Measurements from ENCODE around the gene BRD4. TPM values are rescaled to one million over a fixed set of nuclear protein-coding genes. Genes with fewer than 3 reads are reported as not detected.

The BRD4 gene
- total and polyA plus RNA-seq, 5 donors from 2014 or later: 6.6 to 168 (median 9.4) TPM

DNA sequence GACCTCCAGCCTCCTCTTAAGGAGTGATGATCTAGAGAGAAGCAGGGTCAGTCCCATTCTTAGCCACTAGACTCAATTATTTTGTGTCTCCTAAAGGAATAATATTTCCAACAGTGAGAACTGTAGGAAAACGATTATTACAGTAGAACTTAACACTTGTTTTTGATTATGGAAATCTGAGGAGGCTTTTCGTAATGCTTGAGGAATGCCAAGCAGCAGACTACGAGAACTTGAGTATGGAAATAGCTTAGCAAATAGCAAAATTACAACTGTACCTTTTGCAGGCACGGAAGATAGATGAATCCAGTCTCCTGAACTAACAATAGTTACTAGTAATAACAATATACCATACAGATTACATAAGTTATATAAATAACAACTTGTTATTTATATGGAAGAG is 12.2 kb downstream of the BRD4 start:
- Mint-ChIP-seq H3K4me1 (peaks cover 49 to 94% (median 77%) of the 10 kb centered on the region in 4 donors), H3K27me3 (peaks cover 4% of the 10 kb centered on the region), H3K9me3 (no peaks in the 10 kb centered on the region), H3K4me3 (peak overlapping the region in 3 of 4 donors; percentile 44 to 68 (median 53)), H3K27ac (peak overlapping the region in 1 of 3 donors; percentile 66), H3K36me3 (peaks cover 11% of the 10 kb centered on the region)
- no peaks in the 10 kb centered on the region for H3K27me3 ChIP-seq (ENCODE audit: control insufficient read depth, insufficient read depth, low read length)
- ATAC-seq (ENCODE audit: low read depth in 2 of 2): no peak
- peak overlapping the region; percentile 37 for H3K27ac ChIP-seq (ENCODE audit: insufficient read depth, low read length, poor library complexity, severe bottlenecking)
- H3K36me3 ChIP-seq (ENCODE audit: control insufficient read depth, insufficient read depth, low read length): no peaks in the 10 kb centered on the region
- H3K4me1 ChIP-seq (ENCODE audit: control insufficient read depth, insufficient read depth, low read length, poor library complexity, severe bottlenecking): peaks cover 83% of the 10 kb centered on the region
- no peaks in the 10 kb centered on the region for H3K9me3 ChIP-seq (ENCODE audit: control insufficient read depth in 2 of 2, low read length in 2 of 2)
- peak overlapping the region; percentile 37 for H3K4me3 ChIP-seq (ENCODE audit: low read depth, low read length)
- no peak for DNase-seq

DNA sequence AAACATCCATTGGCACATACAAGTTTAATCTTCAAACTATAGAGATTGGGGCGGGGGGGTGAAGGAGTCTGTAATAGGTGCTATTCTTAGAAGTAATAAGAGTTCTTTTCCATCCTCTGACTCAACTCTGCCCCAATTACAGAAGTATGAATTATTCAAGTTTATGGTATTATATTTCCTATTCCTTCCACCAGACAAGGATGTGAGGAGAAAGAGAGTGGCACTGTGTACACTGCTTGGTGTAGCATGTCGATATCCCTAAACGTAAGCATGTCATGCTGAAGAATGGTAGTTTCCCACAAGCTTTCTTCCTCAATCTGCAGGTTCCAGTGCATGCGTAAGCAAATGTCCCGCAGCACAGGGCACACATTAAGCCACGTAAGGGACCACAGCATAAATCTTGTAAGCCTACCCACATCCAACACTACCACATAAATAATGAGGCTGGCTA is 14.1 kb downstream of the BRD4 start:
- DNase-seq (no peak), ATAC-seq (ENCODE audit: low read depth in 2 of 2) (peak; percentile 32 to 54)
- H3K27me3 ChIP-seq (ENCODE audit: control insufficient read depth, insufficient read depth, low read length): no peaks in the 10 kb centered on the region
- H3K9me3 ChIP-seq (ENCODE audit: control insufficient read depth in 2 of 2, low read length in 2 of 2): no peaks in the 10 kb centered on the region
- Mint-ChIP-seq H3K9me3 (no peaks in the 10 kb centered on the region), H3K27ac (peak overlapping the region; percentile 47 to 88 (median 57)), H3K4me1 (peaks cover 44 to 94% (median 74%) of the 10 kb centered on the region in 4 donors), H3K4me3 (peak overlapping the region; percentile 61 to 76 (median 73)), H3K36me3 (peaks cover 14% of the 10 kb centered on the region), H3K27me3 (peaks cover 4% of the 10 kb centered on the region)
- peak overlapping the region; percentile 41 for H3K4me3 ChIP-seq (ENCODE audit: low read depth, low read length)
- H3K4me1 ChIP-seq (ENCODE audit: control insufficient read depth, insufficient read depth, low read length, poor library complexity, severe bottlenecking): peaks cover 82% of the 10 kb centered on the region
- peak overlapping the region; percentile 37 for H3K27ac ChIP-seq (ENCODE audit: insufficient read depth, low read length, poor library complexity, severe bottlenecking)
- no peaks in the 10 kb centered on the region for H3K36me3 ChIP-seq (ENCODE audit: control insufficient read depth, insufficient read depth, low read length)

GRCh38 chr19:15317392-15318071 is 14.8 kb downstream of the BRD4 start:
- Mint-ChIP-seq H3K4me3 (peak overlapping the region; percentile 61 to 76 (median 73)), H3K27ac (peak overlapping the region; percentile 47 to 91 (median 57)), H3K4me1 (peaks cover 42 to 96% (median 74%) of the 10 kb centered on the region in 4 donors), H3K36me3 (peaks cover 12% of the 10 kb centered on the region), H3K27me3 (peaks cover 4% of the 10 kb centered on the region), H3K9me3 (no peaks in the 10 kb centered on the region)
- DNase-seq (no peak), ATAC-seq (ENCODE audit: low read depth in 2 of 2) (no peak)
- H3K27ac ChIP-seq (ENCODE audit: insufficient read depth, low read length, poor library complexity, severe bottlenecking): peak overlapping the region; percentile 37
- H3K27me3 ChIP-seq (ENCODE audit: control insufficient read depth, insufficient read depth, low read length): no peaks in the 10 kb centered on the region
- H3K9me3 ChIP-seq (ENCODE audit: control insufficient read depth in 2 of 2, low read length in 2 of 2): no peaks in the 10 kb centered on the region
- peak overlapping the region; percentile 49 for H3K4me3 ChIP-seq (ENCODE audit: low read depth, low read length)
- no peaks in the 10 kb centered on the region for H3K36me3 ChIP-seq (ENCODE audit: control insufficient read depth, insufficient read depth, low read length)
- H3K4me1 ChIP-seq (ENCODE audit: control insufficient read depth, insufficient read depth, low read length, poor library complexity, severe bottlenecking): peaks cover 84% of the 10 kb centered on the region

DNA sequence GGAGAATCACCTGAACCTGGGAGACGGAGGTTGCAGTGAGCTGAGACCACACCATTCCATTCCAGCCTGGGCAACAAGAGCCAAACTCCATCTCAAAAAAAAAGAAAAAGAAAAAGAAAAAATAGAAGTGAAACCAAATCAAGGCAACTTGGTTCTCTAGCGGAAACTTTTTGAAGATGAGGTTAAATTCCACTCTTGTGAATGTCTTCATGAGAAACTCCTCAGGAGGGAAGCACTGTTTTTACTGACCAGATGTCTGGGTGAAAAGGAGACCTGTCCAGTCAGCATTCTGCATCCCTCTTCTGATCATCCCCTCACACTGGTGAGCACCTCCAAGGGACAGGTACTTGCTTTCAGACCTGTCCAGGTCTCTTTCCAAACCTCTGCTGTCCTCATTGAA is 15.8 kb downstream of the BRD4 start:
- Mint-ChIP-seq H3K4me1 (peaks cover 35 to 98% (median 75%) of the 10 kb centered on the region in 4 donors), H3K27ac (peak overlapping the region; percentile 52 to 91 (median 74)), H3K4me3 (peak overlapping the region; percentile 21 to 76 (median 73)), H3K27me3 (peaks cover 4% of the 10 kb centered on the region), H3K9me3 (no peaks in the 10 kb centered on the region), H3K36me3 (peaks cover 6% of the 10 kb centered on the region)
- no peaks in the 10 kb centered on the region for H3K27me3 ChIP-seq (ENCODE audit: control insufficient read depth, insufficient read depth, low read length)
- peak overlapping the region; percentile 49 for H3K4me3 ChIP-seq (ENCODE audit: low read depth, low read length)
- H3K9me3 ChIP-seq (ENCODE audit: control insufficient read depth in 2 of 2, low read length in 2 of 2): no peaks in the 10 kb centered on the region
- H3K36me3 ChIP-seq (ENCODE audit: control insufficient read depth, insufficient read depth, low read length): no peaks in the 10 kb centered on the region
- ATAC-seq (ENCODE audit: low read depth in 2 of 2): no peak
- peaks cover 85% of the 10 kb centered on the region for H3K4me1 ChIP-seq (ENCODE audit: control insufficient read depth, insufficient read depth, low read length, poor library complexity, severe bottlenecking)
- peak overlapping the region; percentile 26 for H3K27ac ChIP-seq (ENCODE audit: insufficient read depth, low read length, poor library complexity, severe bottlenecking)
- no peak for DNase-seq

- H3K27ac ChIP-seq (ENCODE audit: insufficient read depth, low read length, poor library complexity, severe bottlenecking): no peak overlapping the region
- H3K4me3 Mint-ChIP-seq: peak overlapping the region in 3 of 4 donors; percentile 20 to 53 (median 36)
These were observed 17.2 kb downstream of the BRD4 start for GRCh38 chr19:15315101-15315500.

DNA sequence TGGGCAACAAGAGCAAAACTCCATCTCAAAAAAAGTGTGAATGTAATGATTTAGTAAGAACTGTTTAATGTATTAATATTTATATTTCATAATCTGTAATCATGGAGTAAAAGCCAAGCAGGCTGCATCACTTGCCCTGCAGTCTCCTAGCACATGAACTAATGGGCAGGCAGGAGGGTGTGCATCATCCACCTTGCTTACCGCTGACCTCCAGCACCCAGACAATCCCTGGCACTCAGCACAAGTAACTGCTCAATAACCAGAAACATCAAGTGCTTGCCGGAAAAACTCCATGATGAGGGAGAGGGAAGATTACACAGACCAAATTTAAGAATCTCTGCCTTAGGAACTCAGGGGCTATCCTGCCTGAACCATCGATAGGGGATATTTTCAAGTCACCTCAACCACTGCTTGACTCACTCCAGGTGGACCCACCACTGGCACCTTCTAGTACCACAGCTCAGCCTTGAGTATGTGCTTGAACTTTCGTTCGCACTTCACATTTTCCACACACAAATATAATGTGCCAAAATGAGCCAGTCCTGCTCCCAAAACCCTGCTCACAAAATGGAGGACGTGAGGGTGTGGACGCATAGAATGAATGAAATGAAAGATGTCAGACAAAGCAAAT is 18.6 kb downstream of the BRD4 start:
- H3K27ac Mint-ChIP-seq: peak overlapping the region in 1 of 3 donors; percentile 55

More at GRCh38 chr19:15315101-15315500, 17.2 kb downstream of the BRD4 start:
- no peak for DNase-seq
- peaks cover 25 to 93% (median 66%) of the 10 kb centered on the region in 4 donors for H3K4me1 Mint-ChIP-seq
- H3K4me1 ChIP-seq (ENCODE audit: control insufficient read depth, insufficient read depth, low read length, poor library complexity, severe bottlenecking): peaks cover 82% of the 10 kb centered on the region
- H3K9me3 ChIP-seq (ENCODE audit: control insufficient read depth in 2 of 2, low read length in 2 of 2): no peaks in the 10 kb centered on the region
- H3K27ac Mint-ChIP-seq: peak overlapping the region in 1 of 3 donors; percentile 87
- H3K36me3 ChIP-seq (ENCODE audit: control insufficient read depth, insufficient read depth, low read length): no peaks in the 10 kb centered on the region
- no peak overlapping the region for H3K4me3 ChIP-seq (ENCODE audit: low read depth, low read length)
- peaks cover 4% of the 10 kb centered on the region for H3K27me3 Mint-ChIP-seq
- no peak for ATAC-seq (ENCODE audit: low read depth in 2 of 2)
- no peaks in the 10 kb centered on the region for H3K27me3 ChIP-seq (ENCODE audit: control insufficient read depth, insufficient read depth, low read length)
- H3K9me3 Mint-ChIP-seq: no peaks in the 10 kb centered on the region
- H3K36me3 Mint-ChIP-seq: peaks cover 6% of the 10 kb centered on the region

DNA sequence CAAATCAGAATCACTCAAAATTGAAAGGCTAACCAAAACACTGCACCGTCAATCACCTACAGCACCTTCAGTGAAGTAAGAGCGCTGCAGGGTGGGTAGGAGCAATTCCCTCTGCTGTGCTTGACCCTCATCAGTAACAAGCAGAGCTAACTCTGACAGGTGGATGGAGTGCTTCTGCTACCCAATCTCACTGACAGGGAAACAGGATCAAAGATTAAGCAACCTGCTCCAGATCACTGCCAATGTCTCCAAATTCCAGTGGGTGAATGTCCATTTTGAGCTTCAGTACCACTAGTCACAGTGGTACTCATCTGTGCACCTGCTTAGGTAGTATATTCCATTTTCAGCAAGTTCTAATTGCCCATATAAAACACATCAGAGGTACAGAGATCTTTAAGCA is 25.2 kb downstream of the BRD4 start:
- H3K9me3 ChIP-seq (ENCODE audit: control insufficient read depth in 2 of 2, low read length in 2 of 2): no peaks in the 10 kb centered on the region
- Mint-ChIP-seq H3K4me1 (peaks cover 20 to 89% (median 63%) of the 10 kb centered on the region in 4 donors), H3K27ac (peak overlapping the region in 2 of 3 donors; percentile 59 to 65), H3K4me3 (peak overlapping the region in 3 of 4 donors; percentile 29 to 49 (median 36)), H3K27me3 (no peaks in the 10 kb centered on the region), H3K9me3 (no peaks in the 10 kb centered on the region), H3K36me3 (peaks cover 3% of the 10 kb centered on the region)
- H3K36me3 ChIP-seq (ENCODE audit: control insufficient read depth, insufficient read depth, low read length): no peaks in the 10 kb centered on the region
- peaks cover 74% of the 10 kb centered on the region for H3K4me1 ChIP-seq (ENCODE audit: control insufficient read depth, insufficient read depth, low read length, poor library complexity, severe bottlenecking)
- no peak for DNase-seq
- ATAC-seq (ENCODE audit: low read depth in 2 of 2): no peak
- peak overlapping the region; percentile 50 for H3K4me3 ChIP-seq (ENCODE audit: low read depth, low read length)
- H3K27me3 ChIP-seq (ENCODE audit: control insufficient read depth, insufficient read depth, low read length): no peaks in the 10 kb centered on the region
- H3K27ac ChIP-seq (ENCODE audit: insufficient read depth, low read length, poor library complexity, severe bottlenecking): no peak overlapping the region

More for the DNA sequence above, 18.6 kb downstream of the BRD4 start:
- Histone ChIP-seq H3K9me3 (ENCODE audit: control insufficient read depth in 2 of 2, low read length in 2 of 2) (no peaks in the 10 kb centered on the region), H3K27me3 (ENCODE audit: control insufficient read depth, insufficient read depth, low read length) (no peaks in the 10 kb centered on the region), H3K4me3 (ENCODE audit: low read depth, low read length) (no peak overlapping the region), H3K27ac (ENCODE audit: insufficient read depth, low read length, poor library complexity, severe bottlenecking) (no peak overlapping the region), H3K36me3 (ENCODE audit: control insufficient read depth, insufficient read depth, low read length) (no peaks in the 10 kb centered on the region), H3K4me1 (ENCODE audit: control insufficient read depth, insufficient read depth, low read length, poor library complexity, severe bottlenecking) (peaks cover 78% of the 10 kb centered on the region)
- Mint-ChIP-seq H3K27me3 (peaks cover 4% of the 10 kb centered on the region), H3K4me1 (peaks cover 32 to 93% (median 67%) of the 10 kb centered on the region in 4 donors), H3K9me3 (no peaks in the 10 kb centered on the region), H3K4me3 (peak overlapping the region; percentile 4 to 68 (median 48)), H3K36me3 (peaks cover 6% of the 10 kb centered on the region)
- ATAC-seq (ENCODE audit: low read depth in 2 of 2) (no peak), DNase-seq (no peak)

All from CD4-positive, CD25-positive, alpha-beta regulatory T cell (primary cell).